Activated T-cell treated with anti-CD3 and anti-CD28 coated beads, Interleukin-2, amount 50 U/mL, for 24 hours (primary cell): ENCODE data around the gene TELO2.

Experiments
- DNase-seq: peaks from one replicate; pipeline ENCODE4 v3.0.0-alpha.2; 2020
- H3K27ac Mint-ChIP-seq: 2 replicates; pipeline ENCODE4 v1.8.0; 2020; ENCODE audit warnings: mild to moderate bottlenecking, mixed read lengths
- H3K27me3 Mint-ChIP-seq: 2 replicates; pipeline ENCODE4 v1.8.0; 2020; ENCODE audit warnings: mixed read lengths
- H3K36me3 Mint-ChIP-seq: 2 replicates; pipeline ENCODE4 v1.8.0; 2020; ENCODE audit warnings: low read depth, mixed read lengths
- H3K4me1 Mint-ChIP-seq: 2 replicates; pipeline ENCODE4 v1.8.0; 2020; ENCODE audit warnings: low read depth, mixed read lengths
- H3K4me3 Mint-ChIP-seq: 2 replicates; pipeline ENCODE4 v1.8.0; 2020; ENCODE audit warnings: mild to moderate bottlenecking, moderate library complexity, mixed read lengths
- H3K9me3 Mint-ChIP-seq: 2 replicates; pipeline ENCODE4 v1.8.0; 2020; ENCODE audit warnings: mixed read lengths

The TELO2 gene

DNA sequence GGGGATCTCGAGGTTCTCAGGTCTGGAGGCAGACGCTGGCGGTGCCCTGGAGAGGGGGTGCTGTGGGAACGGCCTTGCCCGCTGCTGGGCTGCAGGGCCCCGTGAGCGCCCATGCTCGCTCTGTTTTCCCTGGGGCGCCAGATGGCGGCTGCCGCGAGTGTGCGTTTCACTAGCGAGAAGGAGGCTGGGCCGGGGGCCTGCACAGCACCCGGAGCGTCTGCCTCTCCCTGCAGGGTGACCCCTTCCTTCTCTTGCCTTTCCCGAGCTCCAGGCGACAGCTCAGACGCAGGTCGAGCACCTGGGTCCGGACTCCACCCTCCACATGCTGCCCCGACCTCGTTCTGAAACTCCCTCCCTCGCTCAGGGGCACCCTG, 2.7 kb downstream of the TELO2 start:
- peaks cover 61% of the 10 kb centered on the region for H3K36me3 Mint-ChIP-seq
- peaks cover 23% of the 10 kb centered on the region for H3K4me1 Mint-ChIP-seq
- H3K27me3 Mint-ChIP-seq: no peaks in the 10 kb centered on the region
- peak; percentile 16 for DNase-seq
- H3K27ac Mint-ChIP-seq: no peak overlapping the region
- H3K9me3 Mint-ChIP-seq: no peaks in the 10 kb centered on the region
- no peak overlapping the region for H3K4me3 Mint-ChIP-seq

GRCh38 chr16:1496464-1496863, 3.3 kb downstream of the TELO2 start:
- DNase-seq: no peak
- H3K27me3 Mint-ChIP-seq: no peaks in the 10 kb centered on the region
- peaks cover 64% of the 10 kb centered on the region for H3K36me3 Mint-ChIP-seq
- H3K27ac Mint-ChIP-seq: no peak overlapping the region
- no peak overlapping the region for H3K4me3 Mint-ChIP-seq
- no peaks in the 10 kb centered on the region for H3K9me3 Mint-ChIP-seq
- H3K4me1 Mint-ChIP-seq: peaks cover 23% of the 10 kb centered on the region

DNA sequence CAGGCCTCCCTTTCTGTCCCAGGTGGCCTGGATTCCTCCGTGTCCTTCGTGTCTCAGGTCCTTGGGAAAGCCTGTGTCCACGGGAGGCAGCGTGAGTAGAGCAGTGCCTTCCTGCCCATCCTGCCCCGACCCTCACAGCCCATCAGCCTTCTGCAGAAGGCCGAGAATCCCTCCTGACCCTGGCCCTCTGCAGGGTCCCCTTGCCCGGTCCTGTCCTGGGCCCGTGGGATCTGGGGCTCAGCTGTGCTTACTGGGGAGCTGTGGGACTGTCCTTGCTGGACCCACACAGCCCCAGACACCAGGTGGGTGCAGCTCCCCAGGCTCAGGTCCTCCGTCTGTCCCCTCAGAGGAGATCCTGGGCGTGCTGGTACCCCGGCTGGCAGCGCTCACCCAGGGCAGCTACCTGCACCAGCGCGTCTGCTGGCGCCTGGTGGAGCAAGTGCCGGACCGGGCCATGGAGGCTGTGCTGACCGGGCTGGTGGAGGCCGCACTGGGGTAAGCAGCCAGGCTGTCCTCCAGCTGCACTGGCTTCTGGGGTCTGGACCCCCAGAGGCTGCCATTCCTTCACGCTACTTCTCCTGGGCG, 3.9 kb downstream of the TELO2 start:
- no peaks in the 10 kb centered on the region for H3K27me3 Mint-ChIP-seq
- H3K36me3 Mint-ChIP-seq: peaks cover 69% of the 10 kb centered on the region
- H3K4me3 Mint-ChIP-seq: no peak overlapping the region
- no peak for DNase-seq
- no peak overlapping the region for H3K27ac Mint-ChIP-seq
- H3K4me1 Mint-ChIP-seq: peaks cover 23% of the 10 kb centered on the region
- no peaks in the 10 kb centered on the region for H3K9me3 Mint-ChIP-seq

DNA sequence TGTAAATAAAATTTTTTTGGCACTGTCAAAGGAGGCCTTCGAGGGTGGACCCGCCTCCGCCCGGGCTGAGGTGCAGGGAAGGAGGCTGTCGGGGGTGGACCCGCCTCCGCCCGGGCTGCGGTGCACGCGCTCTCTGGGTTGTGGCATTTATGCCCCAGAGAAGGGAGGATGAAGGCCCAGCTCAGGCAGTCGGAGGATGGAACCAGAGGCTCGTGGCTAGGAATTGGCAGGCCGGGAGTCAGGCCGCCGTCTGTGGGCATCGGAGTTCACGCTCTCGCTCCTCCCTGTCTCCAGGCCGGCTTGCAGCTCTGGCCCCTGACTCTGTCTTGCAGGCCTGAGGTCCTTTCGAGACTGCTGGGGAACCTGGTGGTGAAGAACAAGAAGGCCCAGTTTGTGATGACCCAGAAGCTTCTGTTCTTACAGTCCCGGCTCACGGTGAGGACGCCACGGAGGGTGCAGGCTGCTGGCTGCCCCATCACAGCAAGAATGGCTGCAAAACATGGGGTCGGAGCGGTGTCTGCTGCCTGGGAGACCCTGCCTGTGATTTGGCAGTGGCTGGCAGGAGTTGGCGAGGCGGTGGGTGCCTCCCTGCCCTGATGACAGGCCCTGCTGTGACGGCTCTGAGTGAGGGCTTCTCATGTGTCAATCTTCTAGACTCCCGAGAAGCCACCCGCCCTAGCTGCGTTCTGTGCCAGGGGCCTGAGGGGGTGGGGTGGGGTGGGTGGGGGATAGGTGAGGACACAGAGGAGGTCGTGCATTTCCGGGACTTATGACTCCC, 5.9 kb downstream of the TELO2 start:
- peaks cover 76% of the 10 kb centered on the region for H3K36me3 Mint-ChIP-seq
- H3K4me3 Mint-ChIP-seq: no peak overlapping the region
- H3K9me3 Mint-ChIP-seq: no peaks in the 10 kb centered on the region
- H3K27me3 Mint-ChIP-seq: no peaks in the 10 kb centered on the region
- H3K27ac Mint-ChIP-seq: no peak overlapping the region
- no peak for DNase-seq
- H3K4me1 Mint-ChIP-seq: peaks cover 12% of the 10 kb centered on the region

- peaks cover 5% of the 10 kb centered on the region for H3K4me1 Mint-ChIP-seq
- H3K27ac Mint-ChIP-seq: no peak overlapping the region
- peaks cover 72% of the 10 kb centered on the region for H3K36me3 Mint-ChIP-seq
- H3K27me3 Mint-ChIP-seq: no peaks in the 10 kb centered on the region
- no peak overlapping the region for H3K4me3 Mint-ChIP-seq
- H3K9me3 Mint-ChIP-seq: no peaks in the 10 kb centered on the region
- DNase-seq: no peak
Observed at GRCh38 chr16:1499756-1500464, 6.8 kb downstream of the TELO2 start.

GRCh38 chr16:1500465-1501150, 7.4 kb downstream of the TELO2 start:
- H3K27ac Mint-ChIP-seq: no peak overlapping the region
- H3K36me3 Mint-ChIP-seq: peaks cover 69% of the 10 kb centered on the region
- H3K4me3 Mint-ChIP-seq: no peak overlapping the region
- no peaks in the 10 kb centered on the region for H3K4me1 Mint-ChIP-seq
- no peaks in the 10 kb centered on the region for H3K27me3 Mint-ChIP-seq
- no peaks in the 10 kb centered on the region for H3K9me3 Mint-ChIP-seq
- DNase-seq: no peak

- Mint-ChIP-seq H3K36me3 (peaks cover 69% of the 10 kb centered on the region), H3K9me3 (no peaks in the 10 kb centered on the region), H3K4me1 (no peaks in the 10 kb centered on the region), H3K27me3 (no peaks in the 10 kb centered on the region), H3K27ac (no peak overlapping the region), H3K4me3 (no peak overlapping the region)
- no peak for DNase-seq
Observed at GRCh38 chr16:1501630-1502029, 8.5 kb downstream of the TELO2 start.

DNA sequence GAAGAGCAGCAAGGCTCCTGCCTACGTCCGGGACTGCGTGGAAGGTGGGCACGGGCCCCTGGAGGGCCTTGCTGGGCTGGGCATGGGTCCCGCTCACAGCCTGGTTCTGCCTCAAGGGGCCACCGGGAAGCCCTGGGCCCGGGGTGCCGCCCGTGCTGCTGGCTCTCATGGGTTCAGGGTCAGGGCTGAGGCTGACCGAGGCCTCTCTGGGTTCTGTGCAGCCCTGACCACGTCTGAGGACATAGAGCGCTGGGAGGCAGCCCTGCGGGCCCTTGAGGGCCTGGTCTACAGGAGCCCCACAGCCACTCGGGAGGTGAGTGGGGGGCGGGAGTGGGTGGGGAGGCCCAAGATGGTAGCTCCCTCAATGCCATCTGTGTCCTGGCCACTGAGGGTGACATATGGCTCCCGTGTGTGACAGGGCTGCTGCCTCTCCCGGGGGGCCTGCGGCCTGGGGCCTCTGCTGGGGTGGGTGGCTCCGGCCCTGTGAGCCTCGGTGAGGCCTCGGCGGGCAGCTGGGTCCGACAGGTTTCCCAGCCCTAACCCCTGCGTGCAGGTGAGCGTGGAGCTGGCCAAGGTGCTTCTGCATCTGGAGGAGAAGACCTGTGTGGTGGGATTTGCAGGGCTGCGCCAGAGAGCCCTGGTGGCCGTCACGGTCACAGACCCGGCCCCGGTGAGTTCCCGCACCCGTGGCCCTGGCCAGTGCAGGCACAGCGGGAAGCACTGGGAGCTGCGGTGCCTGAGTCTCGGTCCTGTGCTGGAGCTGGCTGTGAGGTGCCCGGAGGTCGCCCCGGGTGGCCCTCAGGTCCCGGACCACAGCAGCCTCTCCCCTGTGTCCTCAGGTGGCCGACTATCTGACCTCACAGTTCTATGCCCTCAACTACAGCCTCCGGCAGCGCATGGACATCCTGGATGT, 9.2 kb downstream of the TELO2 start:
- Mint-ChIP-seq H3K27ac (no peak overlapping the region), H3K4me3 (no peak overlapping the region), H3K27me3 (no peaks in the 10 kb centered on the region), H3K36me3 (peaks cover 67% of the 10 kb centered on the region), H3K4me1 (no peaks in the 10 kb centered on the region), H3K9me3 (no peaks in the 10 kb centered on the region)
- no peak for DNase-seq

- no peaks in the 10 kb centered on the region for H3K4me1 Mint-ChIP-seq
- H3K36me3 Mint-ChIP-seq: peaks cover 67% of the 10 kb centered on the region
- no peak overlapping the region for H3K4me3 Mint-ChIP-seq
- no peaks in the 10 kb centered on the region for H3K9me3 Mint-ChIP-seq
- no peak for DNase-seq
- H3K27me3 Mint-ChIP-seq: no peaks in the 10 kb centered on the region
- H3K27ac Mint-ChIP-seq: no peak overlapping the region
Observed at GRCh38 chr16:1503110-1503955, 10.2 kb downstream of the TELO2 start.

- Mint-ChIP-seq H3K4me1 (no peaks in the 10 kb centered on the region), H3K9me3 (no peaks in the 10 kb centered on the region), H3K27me3 (no peaks in the 10 kb centered on the region), H3K27ac (no peak overlapping the region), H3K4me3 (no peak overlapping the region), H3K36me3 (peaks cover 65% of the 10 kb centered on the region)
- no peak for DNase-seq
Observed at GRCh38 chr16:1505073-1505844, 12.1 kb downstream of the TELO2 start.

DNA sequence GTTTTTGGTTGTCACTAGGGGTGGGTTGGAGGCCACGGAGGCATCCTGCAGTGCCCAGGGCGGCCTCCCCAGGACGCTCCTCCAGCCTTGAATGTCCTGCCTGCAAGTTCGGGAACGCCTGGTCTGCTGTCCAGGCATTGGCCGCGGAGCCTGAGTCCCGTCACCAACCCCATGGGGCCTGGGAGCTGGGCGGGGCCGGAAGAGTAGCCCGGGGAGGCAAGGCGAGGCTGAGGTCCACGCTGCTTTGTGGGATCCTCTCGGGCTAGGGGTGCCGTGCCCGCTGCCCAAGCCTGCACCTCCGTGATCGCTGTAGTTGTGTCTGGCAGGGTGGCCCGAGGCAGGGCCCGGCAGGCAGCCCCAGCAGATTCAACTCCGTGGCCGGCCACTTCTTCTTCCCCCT, 12.8 kb downstream of the TELO2 start:
- Mint-ChIP-seq H3K9me3 (no peaks in the 10 kb centered on the region), H3K4me3 (no peak overlapping the region), H3K4me1 (no peaks in the 10 kb centered on the region), H3K27me3 (no peaks in the 10 kb centered on the region), H3K27ac (no peak overlapping the region), H3K36me3 (peaks cover 70% of the 10 kb centered on the region)
- no peak for DNase-seq

DNA sequence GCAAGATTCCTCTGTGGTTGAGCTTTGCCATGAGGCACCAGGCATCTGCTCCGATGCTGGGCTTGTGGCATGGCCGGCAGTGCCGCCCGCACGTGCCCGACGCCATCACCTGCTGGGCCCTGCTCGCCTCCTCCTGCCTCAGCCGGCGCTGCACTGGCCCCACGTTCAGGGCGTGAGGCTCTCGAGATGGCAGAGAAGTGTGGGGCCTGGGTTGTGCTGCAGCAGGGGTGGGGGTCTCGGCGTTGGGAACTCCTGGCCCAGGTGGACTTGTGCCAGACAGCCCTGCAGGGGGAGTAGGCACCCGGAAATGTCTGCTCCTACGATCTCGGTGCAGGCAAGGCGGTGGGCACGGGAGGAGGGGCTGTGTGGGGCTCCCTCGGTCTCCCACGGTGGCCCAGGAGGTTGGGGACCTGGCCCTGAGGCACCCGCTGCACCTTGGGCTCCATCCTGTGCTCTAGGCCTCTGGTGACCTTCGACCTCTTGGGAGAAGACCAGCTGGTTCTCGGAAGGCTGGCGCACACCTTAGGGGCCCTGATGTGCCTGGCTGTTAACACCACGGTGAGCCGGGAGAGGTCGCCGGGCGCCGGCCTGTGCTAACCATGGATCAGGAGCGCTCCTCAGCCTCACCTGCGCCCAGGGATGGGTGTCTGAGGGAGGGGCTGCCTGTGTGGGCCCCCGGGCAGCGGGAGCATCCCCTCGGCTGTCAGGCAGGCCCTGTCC, 13.5 kb downstream of the TELO2 start:
- peaks cover 72% of the 10 kb centered on the region for H3K36me3 Mint-ChIP-seq
- DNase-seq: no peak
- no peaks in the 10 kb centered on the region for H3K4me1 Mint-ChIP-seq
- no peak overlapping the region for H3K4me3 Mint-ChIP-seq
- H3K27ac Mint-ChIP-seq: no peak overlapping the region
- H3K27me3 Mint-ChIP-seq: no peaks in the 10 kb centered on the region
- H3K9me3 Mint-ChIP-seq: no peaks in the 10 kb centered on the region
